Choroid plexus epithelial cell (primary cell): ENCODE data around the gene ENPP4.
"Not testable (repeated sequence)": the region's sequence is repeated elsewhere in the genome, so short reads cannot be mapped to it uniquely, and the experiment has no call there.

ENCODE experiments used
- DNase-seq: peaks from one replicate; pipeline ENCODE4 v3.0.0-alpha.2; 2010; ENCODE audit warnings: low read depth
- H3K4me3 ChIP-seq: 2 replicates; pipeline ENCODE4 v1.5.1; 2011; ENCODE audit warnings: low read depth, mild to moderate bottlenecking, control low read depth, low read length, moderate library complexity
- TF ChIP-seq, protein P1 (sequence below): conservative IDR thresholded peaks from 2 replicates; pipeline ENCODE4 v1.5.1; 2011; ENCODE audit warnings: low read depth, mild to moderate bottlenecking, control low read depth, inconsistent platforms, low read length, moderate library complexity

ENPP4 gene

DNA sequence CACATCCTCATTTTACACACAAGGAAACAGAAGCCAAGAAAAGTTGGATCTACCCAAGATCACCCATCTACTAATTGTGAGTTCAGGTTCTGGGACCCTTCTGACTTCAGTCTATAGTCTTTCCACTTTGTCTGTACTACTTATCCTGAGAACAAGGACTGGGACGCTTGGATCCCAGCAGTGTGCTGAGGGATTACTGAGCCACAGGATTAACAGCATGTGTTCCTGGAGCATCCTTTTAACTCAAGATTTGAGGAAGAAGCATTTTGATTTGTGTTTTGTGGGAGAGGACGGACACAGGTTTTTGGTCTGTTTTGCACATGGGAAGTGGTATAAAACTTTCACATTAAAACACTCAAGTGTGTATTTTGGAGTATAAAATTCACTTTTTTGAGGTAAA is 4.4 kb downstream of the ENPP4 start:
- DNase-seq: no peak
- H3K4me3 ChIP-seq: no peak overlapping the region
- TF ChIP-seq, protein P1, sequence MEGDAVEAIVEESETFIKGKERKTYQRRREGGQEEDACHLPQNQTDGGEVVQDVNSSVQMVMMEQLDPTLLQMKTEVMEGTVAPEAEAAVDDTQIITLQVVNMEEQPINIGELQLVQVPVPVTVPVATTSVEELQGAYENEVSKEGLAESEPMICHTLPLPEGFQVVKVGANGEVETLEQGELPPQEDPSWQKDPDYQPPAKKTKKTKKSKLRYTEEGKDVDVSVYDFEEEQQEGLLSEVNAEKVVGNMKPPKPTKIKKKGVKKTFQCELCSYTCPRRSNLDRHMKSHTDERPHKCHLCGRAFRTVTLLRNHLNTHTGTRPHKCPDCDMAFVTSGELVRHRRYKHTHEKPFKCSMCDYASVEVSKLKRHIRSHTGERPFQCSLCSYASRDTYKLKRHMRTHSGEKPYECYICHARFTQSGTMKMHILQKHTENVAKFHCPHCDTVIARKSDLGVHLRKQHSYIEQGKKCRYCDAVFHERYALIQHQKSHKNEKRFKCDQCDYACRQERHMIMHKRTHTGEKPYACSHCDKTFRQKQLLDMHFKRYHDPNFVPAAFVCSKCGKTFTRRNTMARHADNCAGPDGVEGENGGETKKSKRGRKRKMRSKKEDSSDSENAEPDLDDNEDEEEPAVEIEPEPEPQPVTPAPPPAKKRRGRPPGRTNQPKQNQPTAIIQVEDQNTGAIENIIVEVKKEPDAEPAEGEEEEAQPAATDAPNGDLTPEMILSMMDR: no peak

DNA sequence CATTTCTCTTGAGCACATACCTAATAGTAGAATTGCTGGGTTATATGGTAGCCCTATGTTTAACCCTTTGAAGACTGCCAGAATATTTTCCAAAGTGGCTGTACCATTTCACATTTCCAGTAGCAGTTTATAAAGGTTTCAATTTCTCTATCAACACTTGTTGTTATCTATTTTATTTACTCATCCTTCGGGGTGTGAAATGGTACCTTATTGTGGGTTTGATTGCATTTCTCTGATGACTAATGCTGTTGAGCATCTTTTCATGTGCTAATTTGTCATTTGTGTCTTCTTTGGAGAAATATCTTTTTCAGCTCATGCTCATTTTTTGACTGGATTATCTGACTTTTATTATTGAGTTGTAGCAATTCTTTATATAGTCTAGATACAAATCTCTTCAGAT is 5.4 kb downstream of the ENPP4 start:
- TF ChIP-seq, protein P1: no peak
- DNase-seq: no peak
- no peak overlapping the region for H3K4me3 ChIP-seq

DNA sequence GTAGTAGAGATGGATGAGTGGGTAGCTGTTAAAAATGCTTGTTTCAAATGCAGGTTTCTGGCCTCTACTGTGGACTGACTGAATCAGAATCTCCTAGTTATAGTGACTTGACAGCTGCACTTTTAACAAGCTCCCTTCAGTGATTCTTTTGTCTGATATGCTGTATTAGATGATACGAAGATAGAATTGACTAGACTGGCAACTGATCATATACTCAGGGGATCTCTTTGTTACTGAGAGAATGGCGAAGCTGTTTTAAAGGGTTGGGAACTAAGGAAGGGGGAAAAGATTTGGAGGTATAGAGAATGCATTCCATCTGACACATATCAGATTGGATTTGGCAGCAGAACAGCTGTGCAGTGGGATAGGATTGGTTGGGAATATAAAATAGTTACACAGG is 7.0 kb downstream of the ENPP4 start:
- H3K4me3 ChIP-seq: no peak overlapping the region
- TF ChIP-seq, protein P1: no peak
- DNase-seq: no peak

DNA sequence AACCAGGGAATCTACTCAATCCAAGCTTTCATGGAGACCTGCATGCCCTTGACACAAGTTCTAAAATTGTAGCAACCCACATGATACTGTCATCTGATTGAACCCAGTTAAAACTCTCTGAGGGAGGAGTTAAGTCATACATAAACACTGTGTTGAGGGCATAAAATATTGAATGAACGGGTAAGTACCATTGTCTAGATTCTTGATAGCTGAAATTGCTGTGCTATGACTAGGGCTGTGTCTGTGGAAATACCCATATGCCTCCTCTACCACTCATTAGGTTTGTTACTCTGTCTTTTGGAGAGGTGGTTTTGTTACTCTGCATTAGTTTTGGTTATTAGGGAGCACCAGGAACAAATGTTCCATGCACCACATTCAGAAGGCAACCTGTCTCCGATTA is 7.6 kb downstream of the ENPP4 start:
- DNase-seq: no peak
- TF ChIP-seq, protein P1: no peak
- no peak overlapping the region for H3K4me3 ChIP-seq

DNA sequence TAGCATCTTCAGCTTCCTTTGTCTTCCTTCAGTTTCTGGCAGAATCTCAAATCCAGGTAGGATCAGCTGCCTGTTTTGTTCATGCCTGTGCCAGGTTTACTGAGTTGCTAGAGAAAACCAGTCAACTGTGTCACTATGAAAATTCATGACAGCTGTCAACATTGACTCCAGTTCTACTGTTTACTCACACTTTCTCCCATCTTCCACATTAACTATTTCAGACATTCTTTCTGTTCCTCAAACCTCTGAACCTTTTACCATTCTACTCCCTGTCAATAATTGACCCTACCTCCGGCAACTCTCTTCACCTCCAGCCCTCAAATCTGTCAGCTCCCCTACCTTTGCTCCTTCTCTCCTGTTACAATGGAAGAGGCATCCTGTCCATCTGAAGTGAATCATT is 8.5 kb downstream of the ENPP4 start:
- TF ChIP-seq, protein P1: no peak
- no peak overlapping the region for H3K4me3 ChIP-seq
- DNase-seq: no peak

DNA sequence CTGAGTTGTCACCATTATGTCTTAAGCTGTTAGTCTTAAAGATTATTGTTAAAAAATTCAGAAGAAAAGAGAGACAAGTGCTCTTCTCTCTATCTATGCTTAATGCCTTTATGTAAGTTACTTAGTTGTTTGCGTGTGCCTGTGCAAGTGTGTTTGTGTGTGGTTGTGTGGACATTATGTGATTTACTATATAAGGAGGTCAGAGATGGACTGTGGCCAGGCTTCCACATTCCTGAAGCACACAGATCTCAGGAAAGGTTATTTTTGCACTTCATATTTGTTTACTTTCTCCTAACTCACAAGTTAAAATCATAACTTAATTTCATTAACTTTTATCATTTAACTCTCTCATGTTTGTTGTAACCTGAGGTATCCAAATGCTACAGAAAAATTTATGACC is 14.5 kb downstream of the ENPP4 start:
- peak; percentile 15 for DNase-seq
- TF ChIP-seq, protein P1: no peak
- H3K4me3 ChIP-seq: no peak overlapping the region

DNA sequence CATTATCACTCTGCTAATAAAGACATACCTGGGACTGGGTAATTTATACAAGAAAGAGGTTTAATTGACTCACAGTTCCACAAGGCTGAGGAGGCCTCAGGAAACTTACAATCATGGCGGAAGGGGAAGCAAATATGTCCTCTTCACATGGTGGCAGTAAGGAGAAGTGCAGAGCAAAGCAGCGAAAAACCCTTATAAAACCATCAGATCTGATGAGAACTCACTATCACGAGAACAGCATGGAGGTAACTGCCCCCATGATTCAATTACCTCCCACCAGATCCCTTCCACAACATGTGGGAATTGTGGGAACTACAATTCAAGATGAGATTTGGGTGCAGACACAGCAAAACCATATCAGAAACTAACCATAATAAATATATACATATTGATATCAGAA is 19.3 kb downstream of the ENPP4 start:
- not testable (repeated sequence) for DNase-seq, H3K4me3 ChIP-seq

DNA sequence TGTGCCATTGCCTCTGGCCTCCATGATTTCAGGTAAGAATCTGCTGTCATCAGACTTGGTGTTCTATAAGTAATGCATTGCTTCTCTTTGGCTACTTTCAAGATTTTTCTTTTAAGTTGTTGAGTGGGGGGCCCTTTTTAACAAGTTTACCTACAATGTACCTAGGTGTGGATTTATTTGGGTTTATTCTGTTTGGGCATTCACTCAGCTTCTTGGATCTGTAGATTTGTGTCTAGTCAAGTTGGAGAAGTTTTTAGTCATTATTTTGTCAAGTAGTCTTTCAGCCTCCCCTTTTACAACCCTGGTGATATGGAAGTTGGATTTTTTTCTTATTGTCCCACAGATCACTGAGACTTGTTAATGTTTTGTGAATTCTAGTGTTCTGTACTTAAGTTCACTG is 26.9 kb downstream of the ENPP4 start:
- H3K4me3 ChIP-seq: no peak overlapping the region
- TF ChIP-seq, protein P1: no peak
- DNase-seq: no peak
